Left forelimb (tissue), 1 donor: ENCODE measurements around the gene FAM20A.

Experiments used
- DNase-seq: peaks from one replicate; pipeline ENCODE4 v3.0.0-alpha.2; 2018; ENCODE audit warnings: low spot score

FAM20A gene

GRCh38 chr17:68610554-68610953, 9.4 kb upstream of the FAM20A start:
- DNase-seq: no peak

- no peak for DNase-seq
These were observed 7.5 kb upstream of the FAM20A start for GRCh38 chr17:68608515-68609130.

- no peak for DNase-seq
These were observed 5.5 kb upstream of the FAM20A start for GRCh38 chr17:68606451-68607307.

GRCh38 chr17:68605914-68606313, 4.7 kb upstream of the FAM20A start:
- DNase-seq: no peak

- no peak for DNase-seq
These were observed 2.5 kb upstream of the FAM20A start for GRCh38 chr17:68603656-68604055.

GRCh38 chr17:68603027-68603426, 1.9 kb upstream of the FAM20A start:
- no peak for DNase-seq

- DNase-seq: no peak
These were observed 1.1 kb upstream of the FAM20A start for GRCh38 chr17:68602289-68602688.

- DNase-seq: no peak
These were observed 560 bp upstream of the FAM20A start for GRCh38 chr17:68601565-68602288.

- no peak for DNase-seq
These were observed 868 bp downstream of the FAM20A start for GRCh38 chr17:68600067-68600930.

GRCh38 chr17:68599552-68600066, 1.6 kb downstream of the FAM20A start:
- DNase-seq: no peak

GRCh38 chr17:68599091-68599490, 2.1 kb downstream of the FAM20A start:
- DNase-seq: no peak

- DNase-seq: no peak
These were observed 2.6 kb downstream of the FAM20A start for GRCh38 chr17:68598545-68598961.

GRCh38 chr17:68598074-68598473, 3.1 kb downstream of the FAM20A start:
- DNase-seq: no peak

- DNase-seq: no peak
These were observed 4.7 kb downstream of the FAM20A start for GRCh38 chr17:68596411-68596945.

- no peak for DNase-seq
These were observed 5.2 kb downstream of the FAM20A start for GRCh38 chr17:68595986-68596385.

GRCh38 chr17:68595496-68595895, 5.7 kb downstream of the FAM20A start:
- no peak for DNase-seq

GRCh38 chr17:68594552-68594951, 6.6 kb downstream of the FAM20A start:
- DNase-seq: no peak

GRCh38 chr17:68592682-68593641, 8.2 kb downstream of the FAM20A start:
- DNase-seq: no peak

- DNase-seq: no peak
These were observed 9.2 kb downstream of the FAM20A start for GRCh38 chr17:68592009-68592408.

- no peak for DNase-seq
These were observed 9.6 kb downstream of the FAM20A start for GRCh38 chr17:68591583-68591982.
